ENCODE measurements around the gene PLEKHM3.

Gene PLEKHM3

DNA sequence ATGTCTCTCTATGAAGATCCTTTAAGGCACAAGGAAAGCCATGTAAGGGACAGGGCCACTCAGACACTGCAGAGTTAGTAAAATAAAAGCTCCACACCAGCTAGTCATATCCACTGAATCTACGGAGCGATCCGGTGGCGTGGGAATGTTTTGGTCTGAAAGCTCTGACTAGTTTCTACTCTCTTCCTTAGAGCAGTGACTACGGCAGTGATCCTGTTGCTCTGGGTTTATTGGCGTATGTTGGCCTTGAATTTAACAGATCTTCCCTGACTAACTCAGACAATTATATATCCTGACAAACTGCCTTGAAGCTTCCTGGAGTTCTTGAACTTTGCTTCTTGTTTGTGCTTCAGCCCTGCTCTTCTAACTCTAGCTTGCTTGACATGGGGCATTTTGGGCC lies 140.3 kb downstream of the PLEKHM3 start:
- H3K79me2 ChIP-seq (ENCODE audit: insufficient read depth, low read length) = no peaks in the 10 kb centered on the region
- no peak overlapping the region for H3K27ac ChIP-seq (ENCODE audit: low read depth, low read length)
- no peak overlapping the region for H3K4me3 ChIP-seq (ENCODE audit: insufficient read depth, low read length, poor library complexity, severe bottlenecking)

DNA sequence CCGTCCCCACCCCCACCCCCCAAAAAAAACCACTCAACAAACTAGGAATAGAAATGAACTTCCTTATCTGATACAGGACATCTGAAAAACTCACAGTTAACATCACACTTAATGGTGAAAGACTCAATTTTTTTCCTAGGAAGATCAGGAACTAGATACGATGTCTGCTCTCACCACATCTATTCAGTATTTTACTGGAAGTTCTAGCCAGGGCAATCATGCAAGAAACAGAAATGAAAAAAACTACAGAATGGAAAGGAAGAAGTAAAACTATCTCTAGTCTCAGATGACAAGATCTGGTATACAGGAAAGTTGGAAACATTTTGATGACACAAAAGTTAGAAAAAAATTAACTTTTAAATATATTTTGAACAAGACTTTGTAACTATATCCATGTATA lies 141.2 kb downstream of the PLEKHM3 start:
- no peaks in the 10 kb centered on the region for H3K27me3 ChIP-seq (ENCODE audit: low read length)
- H2AFZ ChIP-seq (ENCODE audit: low read depth, low read length, severe bottlenecking) = no peak overlapping the region
- H3K4me3 ChIP-seq (ENCODE audit: insufficient read depth, low read length, poor library complexity, severe bottlenecking) = no peak overlapping the region
- H3K79me2 ChIP-seq (ENCODE audit: insufficient read depth, low read length) = no peaks in the 10 kb centered on the region
- no peaks in the 10 kb centered on the region for H3F3A ChIP-seq (ENCODE audit: insufficient read depth)
- TF ChIP-seq, protein P1, sequence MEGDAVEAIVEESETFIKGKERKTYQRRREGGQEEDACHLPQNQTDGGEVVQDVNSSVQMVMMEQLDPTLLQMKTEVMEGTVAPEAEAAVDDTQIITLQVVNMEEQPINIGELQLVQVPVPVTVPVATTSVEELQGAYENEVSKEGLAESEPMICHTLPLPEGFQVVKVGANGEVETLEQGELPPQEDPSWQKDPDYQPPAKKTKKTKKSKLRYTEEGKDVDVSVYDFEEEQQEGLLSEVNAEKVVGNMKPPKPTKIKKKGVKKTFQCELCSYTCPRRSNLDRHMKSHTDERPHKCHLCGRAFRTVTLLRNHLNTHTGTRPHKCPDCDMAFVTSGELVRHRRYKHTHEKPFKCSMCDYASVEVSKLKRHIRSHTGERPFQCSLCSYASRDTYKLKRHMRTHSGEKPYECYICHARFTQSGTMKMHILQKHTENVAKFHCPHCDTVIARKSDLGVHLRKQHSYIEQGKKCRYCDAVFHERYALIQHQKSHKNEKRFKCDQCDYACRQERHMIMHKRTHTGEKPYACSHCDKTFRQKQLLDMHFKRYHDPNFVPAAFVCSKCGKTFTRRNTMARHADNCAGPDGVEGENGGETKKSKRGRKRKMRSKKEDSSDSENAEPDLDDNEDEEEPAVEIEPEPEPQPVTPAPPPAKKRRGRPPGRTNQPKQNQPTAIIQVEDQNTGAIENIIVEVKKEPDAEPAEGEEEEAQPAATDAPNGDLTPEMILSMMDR (IDR thresholded peaks at IDR 0.05; ENCODE audit: insufficient read depth, low read length, poor library complexity, severe bottlenecking) = no peak
- no peak for TF ChIP-seq EZH2phosphoT487 (conservative IDR thresholded peaks at IDR 0.05; ENCODE audit: low read length)
- H4K20me1 ChIP-seq (ENCODE audit: low read depth, low read length) = no peaks in the 10 kb centered on the region
- no peaks in the 10 kb centered on the region for H3K9me2 ChIP-seq (replicated peaks; ENCODE audit: insufficient read depth, low read length)
- H3K9ac ChIP-seq (ENCODE audit: low read length) = no peak overlapping the region
- H3K9me3 ChIP-seq (ENCODE audit: insufficient read depth, low read length) = no peaks in the 10 kb centered on the region
- H3K36me3 ChIP-seq (ENCODE audit: low read length) = no peaks in the 10 kb centered on the region
- H3K27ac ChIP-seq (ENCODE audit: low read depth, low read length) = no peak overlapping the region
- H3K4me2 ChIP-seq (ENCODE audit: low read depth, low read length, poor library complexity, severe bottlenecking) = no peak overlapping the region

More for the DNA sequence above, 140.3 kb downstream of the PLEKHM3 start:
- no peaks in the 10 kb centered on the region for H3K9me3 ChIP-seq (ENCODE audit: insufficient read depth, low read length)
- no peaks in the 10 kb centered on the region for H3K36me3 ChIP-seq (ENCODE audit: low read length)
- H3K4me2 ChIP-seq (ENCODE audit: low read depth, low read length, poor library complexity, severe bottlenecking) = no peak overlapping the region
- no peaks in the 10 kb centered on the region for H3K9me2 ChIP-seq (replicated peaks; ENCODE audit: insufficient read depth, low read length)
- TF ChIP-seq, protein P1 (IDR thresholded peaks at IDR 0.05; ENCODE audit: insufficient read depth, low read length, poor library complexity, severe bottlenecking) = no peak
- no peak for TF ChIP-seq EZH2phosphoT487 (conservative IDR thresholded peaks at IDR 0.05; ENCODE audit: low read length)
- H3F3A ChIP-seq (ENCODE audit: insufficient read depth) = no peaks in the 10 kb centered on the region
- H2AFZ ChIP-seq (ENCODE audit: low read depth, low read length, severe bottlenecking) = no peak overlapping the region
- H3K9ac ChIP-seq (ENCODE audit: low read length) = no peak overlapping the region
- H4K20me1 ChIP-seq (ENCODE audit: low read depth, low read length) = no peaks in the 10 kb centered on the region
- H3K27me3 ChIP-seq (ENCODE audit: low read length) = no peaks in the 10 kb centered on the region

DNA sequence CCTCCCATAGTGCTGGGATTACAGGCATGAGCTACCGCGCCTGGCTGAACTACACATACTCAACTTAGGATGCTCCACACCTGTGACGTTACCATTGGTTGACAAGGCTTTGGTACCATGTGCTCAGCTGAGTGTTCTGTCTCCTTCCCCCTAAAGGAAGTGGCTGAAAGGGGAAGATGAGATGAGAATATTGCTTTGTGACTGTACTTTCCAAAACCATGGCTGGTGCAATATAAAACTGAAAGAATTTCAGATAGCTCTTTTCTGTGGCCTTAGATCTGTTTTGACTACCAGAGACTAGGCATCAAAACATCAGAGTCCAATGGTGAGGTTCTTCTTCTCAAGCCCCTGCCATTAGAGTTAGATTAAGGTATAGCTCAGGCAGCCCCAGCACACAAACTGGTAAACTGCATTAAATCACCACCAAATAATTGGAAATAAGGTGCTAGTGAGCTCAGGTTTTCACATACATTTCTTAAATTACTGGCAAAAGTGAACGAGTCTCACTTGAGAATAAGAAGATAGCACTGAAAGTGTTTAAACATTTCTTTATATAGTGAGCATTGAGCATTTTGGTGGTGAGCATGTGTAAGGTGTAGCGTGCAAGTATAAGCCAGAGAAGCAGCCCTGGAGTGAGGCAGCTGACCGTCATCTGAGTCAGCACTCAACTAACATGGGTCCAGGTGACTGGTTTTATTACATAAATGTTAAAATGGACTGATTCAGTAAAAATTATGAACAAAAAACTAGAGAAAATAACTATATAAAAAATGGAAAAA lies 142.1 kb downstream of the PLEKHM3 start:
- no peak overlapping the region for H3K4me2 ChIP-seq (ENCODE audit: low read depth, low read length, poor library complexity, severe bottlenecking)
- no peak overlapping the region for H3K27ac ChIP-seq (ENCODE audit: low read depth, low read length)
- no peak for TF ChIP-seq EZH2phosphoT487 (conservative IDR thresholded peaks at IDR 0.05; ENCODE audit: low read length)
- TF ChIP-seq, protein P1 (IDR thresholded peaks at IDR 0.05; ENCODE audit: insufficient read depth, low read length, poor library complexity, severe bottlenecking) = no peak
- H3K9me2 ChIP-seq (replicated peaks; ENCODE audit: insufficient read depth, low read length) = no peaks in the 10 kb centered on the region
- H3K27me3 ChIP-seq (ENCODE audit: low read length) = no peaks in the 10 kb centered on the region
- no peak overlapping the region for H2AFZ ChIP-seq (ENCODE audit: low read depth, low read length, severe bottlenecking)
- no peaks in the 10 kb centered on the region for H3K36me3 ChIP-seq (ENCODE audit: low read length)
- H3K79me2 ChIP-seq (ENCODE audit: insufficient read depth, low read length) = no peaks in the 10 kb centered on the region
- no peak overlapping the region for H3K4me3 ChIP-seq (ENCODE audit: insufficient read depth, low read length, poor library complexity, severe bottlenecking)
- no peaks in the 10 kb centered on the region for H4K20me1 ChIP-seq (ENCODE audit: low read depth, low read length)
- no peaks in the 10 kb centered on the region for H3F3A ChIP-seq (ENCODE audit: insufficient read depth)
- no peak overlapping the region for H3K9ac ChIP-seq (ENCODE audit: low read length)
- H3K9me3 ChIP-seq (ENCODE audit: insufficient read depth, low read length) = no peaks in the 10 kb centered on the region
